HG03196 (cell line): ENCODE data around the gene LIN7C.
"Not testable (repeated sequence)": the region's sequence is repeated elsewhere in the genome, so short reads cannot be mapped to it uniquely, and the experiment has no call there.

ENCODE experiments used
- ATAC-seq: cut with Tn5 transposase; IDR thresholded peaks from one replicate; pipeline ENCODE4 v1.9.1; 2021; ENCODE audit not compliant: unreplicated experiment

LIN7C gene

GRCh38 chr11:27448184-27448540 lies 58.4 kb downstream of the LIN7C start:
- ATAC-seq: not testable (repeated sequence)

GRCh38 chr11:27447288-27448183 lies 59.0 kb downstream of the LIN7C start:
- ATAC-seq: no peak

GRCh38 chr11:27445625-27446024 lies 60.9 kb downstream of the LIN7C start:
- no peak for ATAC-seq

GRCh38 chr11:27444801-27445215 lies 61.8 kb downstream of the LIN7C start:
- ATAC-seq: no peak
